Measurements from ENCODE around the gene MLLT3. TPM values are rescaled to one million over a fixed set of nuclear protein-coding genes. Genes with fewer than 3 reads are reported as not detected.

Gene MLLT3
- total and polyA plus RNA-seq, 2 of the 8 experiments (the other 6 are each of a cell fraction or from before 2014, with no cell fraction given), result 5.9 to 9.6 TPM

- Histone ChIP-seq H2AK5ac (ENCODE audit: low read depth, low read length) (no peak overlapping the region), H3K23me2 (ENCODE audit: low read depth, low read length) (no peaks in the 10 kb centered on the region), H2BK12ac (ENCODE audit: low read depth, low read length) (no peak overlapping the region), H3K9me3 (ENCODE audit: insufficient read depth in 2 of 2, low read depth in 1 of 2, low read length in 1 of 2) (no peaks in the 10 kb centered on the region), H3K36me3 (ENCODE audit: control insufficient read depth in 2 of 4, insufficient read depth in 4 of 4, low read length in 3 of 4) (no peaks in the 10 kb centered on the region), H3K4ac (replicated peaks; ENCODE audit: insufficient read length, low read depth, low read length) (no peak overlapping the region), H4K20me1 (replicated peaks in 1 of 2; ENCODE audit: control insufficient read depth in 1 of 2, insufficient read depth in 2 of 2, low read length in 2 of 2) (no peaks in the 10 kb centered on the region), H3K4me2 (ENCODE audit: insufficient read depth in 1 of 2, low read depth in 2 of 2, low read length in 2 of 2) (no peak overlapping the region), H3K14ac (ENCODE audit: insufficient read length) (no peak overlapping the region), H3K27me3 (replicated peaks in 1 of 4; ENCODE audit: control insufficient read depth in 3 of 4, extremely low read depth in 1 of 4, insufficient read depth in 3 of 4, low read length in 3 of 4) (no peaks in the 10 kb centered on the region), H3K18ac (ENCODE audit: extremely low read depth, low read length) (no peak overlapping the region), H2AFZ (ENCODE audit: low read length) (no peak overlapping the region), H3K4me3 (ENCODE audit: extremely low read depth in 1 of 4, insufficient read depth in 2 of 4, low read depth in 3 of 4, low read length in 4 of 4) (no peak overlapping the region), H4K5ac (ENCODE audit: insufficient read length, low read depth, low read length) (no peak overlapping the region), H4K8ac (ENCODE audit: extremely low read depth, insufficient read depth, low read length) (no peak overlapping the region), H3K27ac (ENCODE audit: low read depth, low read length) (no peak overlapping the region), H3K56ac (replicated peaks; ENCODE audit: insufficient read length, low read depth, low read length) (no peak overlapping the region), H4K91ac (replicated peaks; ENCODE audit: insufficient read length, low read length) (no peak overlapping the region), H3K9ac (replicated peaks in 1 of 4; ENCODE audit: extremely low read depth in 1 of 4, low read depth in 3 of 4, low read length in 3 of 4) (no peak overlapping the region), H3K4me1 (replicated peaks in 1 of 4; ENCODE audit: control insufficient read depth in 3 of 4, insufficient read depth in 4 of 4, low read length in 3 of 4) (no peaks in the 10 kb centered on the region), H3K79me1 (ENCODE audit: low read depth, low read length) (no peaks in the 10 kb centered on the region), H3K23ac (ENCODE audit: insufficient read length) (no peak overlapping the region), H2BK5ac (ENCODE audit: low read depth, low read length) (no peak overlapping the region), H3K79me2 (ENCODE audit: control insufficient read depth in 1 of 2, insufficient read depth in 2 of 2, low read length in 2 of 2) (no peaks in the 10 kb centered on the region), H2BK120ac (replicated peaks; ENCODE audit: low read depth, low read length) (no peak overlapping the region), H2BK20ac (ENCODE audit: low read length) (no peak overlapping the region), H2BK15ac (ENCODE audit: low read length) (no peak overlapping the region)
- POLR2A ChIA-PET (ENCODE audit: partially characterized antibody), result no interaction called here
- WGBS, 2 experiments (ENCODE audit: extremely low coverage in 1 of 2, insufficient coverage in 1 of 2, insufficient read length in 1 of 2, insufficient replicate concordance in 2 of 2, low coverage in 1 of 2, low lambda C conversion rate in 2 of 2, missing lambda C conversion rate in 1 of 2), result 67% methylated on average over 3 of the region's 3 CpGs; no CpG with 5 or more reads in 1 of the 2 experiments
- FAIRE-seq (no peak), DNase-seq (ENCODE audit: low read depth in 1 of 2, low spot score in 2 of 2) (no peak)
- TF ChIP-seq RNF2 (IDR thresholded peaks at IDR 0.05; ENCODE audit: borderline replicate concordance, low read depth, low read length, missing control alignments, poor library complexity, severe bottlenecking) (no peak), SP1 (IDR thresholded peaks at IDR 0.05; ENCODE audit: low read depth, low read length) (no peak), ASH2L (IDR thresholded peaks at IDR 0.05; ENCODE audit: low read length) (no peak), CHD2 (IDR thresholded peaks at IDR 0.05; ENCODE audit: low read length) (no peak), GABPA (IDR thresholded peaks at IDR 0.05; ENCODE audit: borderline replicate concordance, insufficient read depth, low read length) (no peak), E2F6 (IDR thresholded peaks at IDR 0.05) (no peak), SP4 (IDR thresholded peaks at IDR 0.05; ENCODE audit: low read length) (no peak), SRF (IDR thresholded peaks at IDR 0.05; ENCODE audit: low read depth, low read length) (no peak), RFX5 (IDR thresholded peaks at IDR 0.05; ENCODE audit: borderline replicate concordance, low read depth, low read length) (no peak), CTCF (IDR thresholded peaks at IDR 0.05; ENCODE audit: control extremely low read depth in 1 of 3, insufficient read depth in 1 of 3, low read depth in 1 of 3, low read length in 3 of 3) (no peak), SAP30 (IDR thresholded peaks at IDR 0.05; ENCODE audit: insufficient read depth, insufficient replicate concordance, low read length) (no peak), KDM5A (IDR thresholded peaks at IDR 0.05; ENCODE audit: low read length) (no peak)
- CTCF ChIA-PET (ENCODE audit: partially characterized antibody), result no interaction called here
Observed at GRCh38 chr9:20419533-20419932, 202.8 kb downstream of the MLLT3 start.

Data from H1 (cell line).